Fibroblast of mammary gland (primary cell): ENCODE data around the gene SEC14L1.

Experiments used
- DNase-seq: peaks from one replicate; pipeline ENCODE4 v3.0.0-alpha.2; 2010; ENCODE audit warnings: low read depth
- H3K4me3 ChIP-seq: 2 replicates; pipeline ENCODE4 v1.5.1; 2011; ENCODE audit warnings: low read depth, mild to moderate bottlenecking, low read length, moderate library complexity; ENCODE audit not compliant: control insufficient read depth
- TF ChIP-seq, protein P1 (sequence below): conservative IDR thresholded peaks from 2 replicates; pipeline ENCODE4 v1.5.1; 2011; ENCODE audit warnings: low read depth, low read length, inconsistent platforms; ENCODE audit not compliant: control insufficient read depth, insufficient read depth

SEC14L1 gene

DNA sequence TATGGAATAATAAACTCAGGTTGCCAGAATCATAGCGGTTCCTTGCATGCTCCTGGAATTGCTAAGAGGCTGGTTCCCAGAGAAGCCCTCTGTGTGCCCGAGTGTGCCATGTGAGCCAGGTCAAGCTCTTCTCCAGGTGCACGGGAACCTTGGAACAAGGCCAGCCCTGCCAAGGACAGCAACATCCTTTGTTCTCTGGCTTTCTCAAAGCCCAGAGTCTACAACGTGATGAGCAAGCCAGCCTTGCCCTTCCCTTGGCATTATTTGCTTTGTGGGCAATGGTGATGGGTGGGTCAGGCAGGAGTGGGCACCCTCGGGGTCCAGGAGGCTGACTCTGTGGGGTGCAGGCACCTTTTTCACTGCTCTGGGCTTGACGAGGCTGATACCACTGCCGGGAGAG, 14.2 kb upstream of the SEC14L1 start:
- TF ChIP-seq, protein P1, sequence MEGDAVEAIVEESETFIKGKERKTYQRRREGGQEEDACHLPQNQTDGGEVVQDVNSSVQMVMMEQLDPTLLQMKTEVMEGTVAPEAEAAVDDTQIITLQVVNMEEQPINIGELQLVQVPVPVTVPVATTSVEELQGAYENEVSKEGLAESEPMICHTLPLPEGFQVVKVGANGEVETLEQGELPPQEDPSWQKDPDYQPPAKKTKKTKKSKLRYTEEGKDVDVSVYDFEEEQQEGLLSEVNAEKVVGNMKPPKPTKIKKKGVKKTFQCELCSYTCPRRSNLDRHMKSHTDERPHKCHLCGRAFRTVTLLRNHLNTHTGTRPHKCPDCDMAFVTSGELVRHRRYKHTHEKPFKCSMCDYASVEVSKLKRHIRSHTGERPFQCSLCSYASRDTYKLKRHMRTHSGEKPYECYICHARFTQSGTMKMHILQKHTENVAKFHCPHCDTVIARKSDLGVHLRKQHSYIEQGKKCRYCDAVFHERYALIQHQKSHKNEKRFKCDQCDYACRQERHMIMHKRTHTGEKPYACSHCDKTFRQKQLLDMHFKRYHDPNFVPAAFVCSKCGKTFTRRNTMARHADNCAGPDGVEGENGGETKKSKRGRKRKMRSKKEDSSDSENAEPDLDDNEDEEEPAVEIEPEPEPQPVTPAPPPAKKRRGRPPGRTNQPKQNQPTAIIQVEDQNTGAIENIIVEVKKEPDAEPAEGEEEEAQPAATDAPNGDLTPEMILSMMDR: no peak
- DNase-seq: no peak
- H3K4me3 ChIP-seq: no peak overlapping the region

DNA sequence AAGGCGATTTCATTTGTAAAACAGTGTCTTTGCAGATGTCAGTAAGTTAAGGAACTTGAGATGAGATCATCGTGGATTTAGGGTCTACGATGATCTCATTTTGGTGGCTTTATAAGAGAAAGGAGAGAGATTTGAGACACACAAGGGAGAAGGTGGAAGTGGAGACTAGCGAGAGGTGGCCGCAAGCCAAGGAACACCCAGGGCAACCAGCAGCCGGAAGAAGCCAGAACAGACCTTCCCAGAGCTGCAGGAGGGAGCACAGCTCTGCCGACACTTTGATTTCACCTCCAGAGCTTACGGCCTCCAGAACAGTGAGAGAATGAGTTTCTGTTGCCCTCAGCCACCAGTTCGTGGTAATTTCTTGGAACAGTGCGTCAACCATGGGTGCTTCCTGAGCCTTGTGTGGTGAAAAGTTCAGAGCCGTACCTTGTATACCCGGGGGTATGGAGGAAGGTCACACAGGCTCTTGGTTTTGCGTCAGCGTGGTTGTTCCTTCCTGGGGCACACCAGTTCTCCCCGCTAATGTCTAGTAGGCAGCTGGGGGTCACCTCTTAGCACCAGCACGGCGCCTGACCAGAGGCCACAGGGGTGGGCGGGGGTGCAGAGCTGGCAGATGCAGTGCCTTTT, 12.9 kb upstream of the SEC14L1 start:
- TF ChIP-seq, protein P1: no peak
- peak; percentile 31 for DNase-seq
- H3K4me3 ChIP-seq: no peak overlapping the region

DNA sequence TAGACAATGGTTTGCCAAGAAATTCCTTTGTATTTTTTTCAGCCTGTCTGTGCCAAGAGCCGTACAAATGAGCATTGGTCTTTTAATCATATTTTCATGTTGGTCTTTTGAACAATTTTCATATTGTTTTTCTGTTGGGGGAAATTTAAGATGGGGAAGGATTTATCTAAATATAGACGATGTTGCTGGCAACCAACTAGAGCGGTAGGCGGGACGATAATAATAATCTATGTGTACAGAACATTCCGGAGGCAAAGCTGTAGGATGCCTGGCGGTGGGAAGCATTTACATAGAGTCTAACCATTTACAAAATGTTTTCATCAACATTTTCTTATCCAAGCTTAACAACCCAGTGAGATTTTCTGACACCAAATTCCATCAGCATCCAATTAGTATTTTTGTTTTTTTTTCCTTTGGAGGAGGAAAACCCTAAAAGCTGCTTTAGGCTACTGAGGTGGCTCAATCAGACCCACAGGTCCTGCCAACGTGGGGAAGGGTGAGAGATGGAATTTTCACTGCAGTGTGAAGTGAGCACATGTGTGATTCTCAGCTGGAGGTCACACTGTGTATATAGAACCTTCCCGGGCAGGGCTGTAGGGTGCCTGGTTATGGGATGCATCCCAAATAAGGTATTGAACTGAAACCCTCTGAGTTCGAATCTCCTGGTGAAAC, 11.7 kb upstream of the SEC14L1 start:
- TF ChIP-seq, protein P1: no peak
- no peak overlapping the region for H3K4me3 ChIP-seq
- DNase-seq: no peak

DNA sequence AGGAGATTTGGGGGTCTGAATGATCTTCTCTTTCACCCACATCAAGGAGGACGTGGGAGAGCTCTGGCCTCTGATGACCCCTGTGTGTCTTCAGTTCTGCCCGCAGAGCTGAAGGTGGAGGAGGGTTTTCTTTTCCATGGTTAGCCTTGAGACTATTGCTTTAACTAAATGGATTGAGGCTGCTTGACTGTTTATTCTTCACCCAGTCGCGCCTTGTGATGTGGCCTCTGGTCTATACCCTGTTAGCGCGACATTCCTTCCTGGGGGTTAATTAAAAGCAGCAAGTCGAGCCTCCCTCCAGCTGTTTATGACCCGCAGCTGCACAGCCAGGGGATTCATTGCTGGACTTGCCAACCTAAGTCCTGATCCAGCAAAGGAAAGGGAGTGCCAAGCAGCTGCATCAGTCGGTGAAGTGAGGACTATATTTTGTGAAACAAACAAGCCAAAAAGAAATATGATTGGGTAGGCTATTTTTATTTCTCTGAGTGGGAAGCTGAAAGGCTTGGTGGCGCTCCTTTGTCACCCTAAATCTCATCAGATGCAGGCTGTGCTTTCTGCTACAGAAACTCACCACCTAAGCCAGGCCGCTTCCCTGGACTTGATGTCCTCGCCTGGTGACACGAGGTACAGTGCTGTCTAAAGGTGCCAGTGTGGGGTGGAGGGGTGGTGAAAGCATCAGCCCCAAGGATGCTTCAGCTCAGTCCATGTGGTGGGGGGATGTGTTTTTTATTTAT, 11.0 kb upstream of the SEC14L1 start:
- no peak overlapping the region for H3K4me3 ChIP-seq
- TF ChIP-seq, protein P1: no peak
- DNase-seq: peak; percentile 51

DNA sequence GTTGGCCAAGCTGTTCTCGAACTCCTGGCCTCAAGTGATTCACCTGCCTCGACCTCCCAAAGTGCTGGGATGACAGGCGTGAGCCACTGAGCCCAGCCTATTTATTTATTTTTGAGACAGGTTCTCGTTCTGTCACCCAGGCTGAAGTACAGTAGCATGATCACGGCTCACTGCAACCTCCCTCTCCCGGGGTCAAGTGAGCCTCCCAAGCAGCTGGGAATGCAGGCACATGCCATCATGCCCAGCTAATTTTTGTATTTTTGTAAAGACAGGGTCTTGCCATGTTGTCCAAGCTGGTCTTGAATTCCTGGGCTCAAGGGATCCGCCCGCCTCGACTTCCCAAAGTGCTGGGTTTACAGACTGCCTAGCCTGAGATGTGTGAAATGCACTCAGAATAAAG, 10.2 kb upstream of the SEC14L1 start:
- TF ChIP-seq, protein P1: no peak
- no peak overlapping the region for H3K4me3 ChIP-seq
- DNase-seq: no peak

DNA sequence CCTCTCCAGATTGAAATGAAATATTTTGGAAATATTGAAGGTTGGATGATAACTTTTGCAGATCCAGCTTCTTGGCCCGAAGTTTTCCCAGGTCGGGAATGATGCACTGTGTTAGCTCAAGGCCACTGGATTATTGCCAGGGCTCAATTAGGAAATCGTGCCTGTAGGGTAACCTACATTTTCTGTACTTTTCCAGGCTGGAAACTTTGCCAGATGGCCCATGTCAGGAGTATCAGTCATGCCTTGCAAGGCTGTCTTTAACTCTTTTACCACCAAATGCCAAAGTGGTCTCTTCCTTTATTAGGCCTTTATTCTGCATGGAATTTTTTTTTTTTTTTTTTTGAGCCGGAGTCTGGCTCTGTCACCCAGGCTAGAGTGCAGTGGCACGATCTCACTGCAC, 8.9 kb upstream of the SEC14L1 start:
- H3K4me3 ChIP-seq: no peak overlapping the region
- TF ChIP-seq, protein P1: no peak
- peak; percentile 64 for DNase-seq
